Pancreas (tissue), 10 donors: ENCODE measurements around the gene FOSL1. TPM values are rescaled to one million over a fixed set of nuclear protein-coding genes. Genes with fewer than 3 reads are reported as not detected.

Source experiments
- ATAC-seq, 4 donors: fragments of 200-7000 bp; cut with Tn5 transposase; one replicate each; pipeline versions ENCODE4 v1.8.0 to v1.9.1; 2020; ENCODE audit warnings: mild to moderate bottlenecking in 4 of 4, moderate library complexity in 4 of 4
- DNase-seq, 6 donors: peaks; one replicate each; pipeline ENCODE4 v3.0.0-alpha.2; 2020
- FAIRE-seq: peaks from 2 replicates; lab custom pipeline; 2012; peaks lifted over from hg19 to GRCh38; lab: Jason Lieb, UNC
- H3K27ac ChIP-seq, 4 donors: fragments of 200-600 bp; sonication (generic); 1 replicate in 3 of 4; 2 replicates in 1 of 4; pipeline versions ENCODE4 v1.5.0 to v1.8.0; 2020
- H3K27me3 ChIP-seq, 4 donors: fragments of 200-600 bp; one replicate each; pipeline ENCODE4 v1.8.0; 2021
- H3K36me3 ChIP-seq, 3 donors: fragments of 200-600 bp; sonication (generic) in 1 of 3; one replicate each; pipeline versions ENCODE4 v1.5.0 to v1.8.0; 2020 to 2021
- H3K4me1 ChIP-seq, 3 donors: fragments of 200-600 bp; one replicate each; pipeline ENCODE4 v1.8.0; 2021
- H3K4me3 ChIP-seq, 4 donors: fragments of 200-600 bp; sonication (generic) in 2 of 4; one replicate each; pipeline versions ENCODE4 v1.5.0 to v1.8.0; 2020 to 2021
- H3K9me3 ChIP-seq, 4 donors: fragments of 200-600 bp; one replicate each; pipeline ENCODE4 v1.8.0; 2021
- WGBS, 2 donors: extraction: QIAGEN DNeasy Blood & Tissue Kit; methylation state at CpG; one replicate each; pipeline ENCODE4 v1.1.7; 2013; 5-methylcytosine and 5-hydroxymethylcytosine counted together
- intact Hi-C, 3 donors: fragments of 100-400 bp; cut with DNase I; formaldehyde crosslinking; loops; one replicate each; pipeline versions ENCODE4 v1.11.1 to v1.14.2; 2022
- polyA plus RNA-seq, 2 donors: library from polyadenylated mRNA; stranded (reverse); fragments of 200-250 nt; gene quantifications; one replicate each; pipeline ENCODE4 v1.2.3, GENCODE V29; 2013
- total RNA-seq, 6 donors: library from RNA; stranded (reverse); fragmentation: NEBNext Ultra II Directional in 4 of 6; extraction: Animal tissue kit (Norgen Biotek cat#: 25700) in 4 of 6; gene quantifications; one replicate each; pipeline versions ENCODE4 v1.2.1 to v1.2.4, GENCODE V29; 2021 to 2023
- TF ChIP-seq, protein P1 (sequence below), 4 donors: fragments of 200-600 bp; sonication (generic) in 3 of 4; IDR thresholded peaks; one replicate each; pipeline versions ENCODE4 v1.5.0 to v1.8.0; 2021; ENCODE audit warnings: antibody characterized with exemption in 4 of 4
- donor health status: healthy with polysubstance abuse.
- donor health status: DM: no; HTN: no; CAD: no; lungs with moderate emphysema.
- donor health status: DM: no; HTN: no; CAD: no.
- donor health status: control.
- donor health status: control.
- donor health status: Bipolar disorder and iron deficiency.
- donor health status: DM: yes; HTN: yes; CAD: no.
- donor health status: DM: no; HTN: no; CAD: no.
- donor health status: DM: no; HTN: no; CAD: no.
- donor health status: DM: yes; HTN: yes; CAD: no.

FOSL1 gene
- total and polyA plus RNA-seq, 8 donors: 0.19 to 4.3 (median 0.69) TPM

DNA sequence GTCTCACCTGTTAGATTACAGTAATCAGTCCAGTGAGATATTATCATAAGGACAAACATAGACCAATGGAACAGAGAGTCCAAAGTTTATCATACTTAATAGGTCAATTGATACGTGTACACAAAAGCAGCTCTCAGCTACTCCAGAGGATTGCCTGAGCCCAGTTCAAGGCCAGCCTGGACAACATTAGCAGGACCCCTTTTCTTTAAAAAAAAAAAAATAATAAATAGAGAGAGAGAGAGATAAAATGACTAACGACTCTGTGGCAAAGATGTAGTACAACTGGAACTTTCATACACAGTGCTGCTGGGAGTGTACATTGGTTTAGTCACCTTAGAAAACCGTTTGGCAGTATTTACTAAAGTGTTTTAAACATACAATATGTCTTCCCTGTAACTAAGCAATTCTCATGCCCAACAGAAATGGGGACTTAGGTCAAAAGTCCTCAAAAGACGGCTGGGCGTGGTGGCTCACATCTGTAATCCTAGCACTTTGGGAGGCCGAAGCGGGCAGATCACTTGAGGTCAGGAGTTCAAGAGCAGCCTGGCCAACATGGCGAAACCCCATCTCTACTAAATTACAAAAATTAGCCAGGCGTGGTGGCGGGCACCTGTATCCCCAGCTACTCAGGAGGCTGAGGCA lies 55.8 kb downstream of the FOSL1 start:
- 71 to 77% methylated on average over 10 of the region's 10 CpGs for WGBS, 2 donors
- intact Hi-C loops: no loop called here
- DNase-seq: no peak

DNA sequence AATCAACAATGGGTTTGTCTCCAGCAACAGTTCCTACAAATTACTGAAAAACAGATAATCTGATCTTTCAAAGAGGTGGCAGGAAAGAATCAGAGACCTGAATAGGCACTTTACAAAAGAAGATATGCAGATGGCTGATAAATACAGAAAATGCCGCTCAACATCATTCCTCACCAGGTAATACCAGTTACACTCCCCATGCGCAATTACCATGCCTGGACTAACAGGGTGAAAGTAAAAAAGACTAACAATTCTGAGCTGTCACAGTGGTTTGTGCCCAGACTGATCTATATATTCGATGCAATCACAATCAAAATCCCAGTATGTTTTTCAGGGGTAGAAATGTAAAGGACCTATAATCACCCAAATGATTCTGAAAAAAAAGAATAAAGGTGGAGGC lies 56.4 kb downstream of the FOSL1 start:
- no peaks in the 10 kb centered on the region for H3K36me3 ChIP-seq
- FAIRE-seq (no peak), ATAC-seq (no peak), DNase-seq (no peak)
- H3K9me3 ChIP-seq: no peaks in the 10 kb centered on the region
- TF ChIP-seq, protein P1, sequence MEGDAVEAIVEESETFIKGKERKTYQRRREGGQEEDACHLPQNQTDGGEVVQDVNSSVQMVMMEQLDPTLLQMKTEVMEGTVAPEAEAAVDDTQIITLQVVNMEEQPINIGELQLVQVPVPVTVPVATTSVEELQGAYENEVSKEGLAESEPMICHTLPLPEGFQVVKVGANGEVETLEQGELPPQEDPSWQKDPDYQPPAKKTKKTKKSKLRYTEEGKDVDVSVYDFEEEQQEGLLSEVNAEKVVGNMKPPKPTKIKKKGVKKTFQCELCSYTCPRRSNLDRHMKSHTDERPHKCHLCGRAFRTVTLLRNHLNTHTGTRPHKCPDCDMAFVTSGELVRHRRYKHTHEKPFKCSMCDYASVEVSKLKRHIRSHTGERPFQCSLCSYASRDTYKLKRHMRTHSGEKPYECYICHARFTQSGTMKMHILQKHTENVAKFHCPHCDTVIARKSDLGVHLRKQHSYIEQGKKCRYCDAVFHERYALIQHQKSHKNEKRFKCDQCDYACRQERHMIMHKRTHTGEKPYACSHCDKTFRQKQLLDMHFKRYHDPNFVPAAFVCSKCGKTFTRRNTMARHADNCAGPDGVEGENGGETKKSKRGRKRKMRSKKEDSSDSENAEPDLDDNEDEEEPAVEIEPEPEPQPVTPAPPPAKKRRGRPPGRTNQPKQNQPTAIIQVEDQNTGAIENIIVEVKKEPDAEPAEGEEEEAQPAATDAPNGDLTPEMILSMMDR (IDR thresholded peaks at IDR 0.05): no peak
- no peak overlapping the region for H3K4me3 ChIP-seq
- no peak overlapping the region for H3K27ac ChIP-seq
- intact Hi-C loops: no loop called here
- no peaks in the 10 kb centered on the region for H3K4me1 ChIP-seq
- WGBS, 2 donors: 71 to 76% methylated on average over 3 of the region's 3 CpGs
- H3K27me3 ChIP-seq: no peaks in the 10 kb centered on the region

More for the DNA sequence above, 55.8 kb downstream of the FOSL1 start:
- Histone ChIP-seq H3K9me3 (no peaks in the 10 kb centered on the region), H3K4me3 (no peak overlapping the region), H3K27ac (no peak overlapping the region), H3K36me3 (no peaks in the 10 kb centered on the region), H3K27me3 (no peaks in the 10 kb centered on the region), H3K4me1 (no peaks in the 10 kb centered on the region)
- no peak for FAIRE-seq
- peak in 1 of 4 donors; percentile 25 for ATAC-seq
- TF ChIP-seq, protein P1 (IDR thresholded peaks at IDR 0.05): no peak

DNA sequence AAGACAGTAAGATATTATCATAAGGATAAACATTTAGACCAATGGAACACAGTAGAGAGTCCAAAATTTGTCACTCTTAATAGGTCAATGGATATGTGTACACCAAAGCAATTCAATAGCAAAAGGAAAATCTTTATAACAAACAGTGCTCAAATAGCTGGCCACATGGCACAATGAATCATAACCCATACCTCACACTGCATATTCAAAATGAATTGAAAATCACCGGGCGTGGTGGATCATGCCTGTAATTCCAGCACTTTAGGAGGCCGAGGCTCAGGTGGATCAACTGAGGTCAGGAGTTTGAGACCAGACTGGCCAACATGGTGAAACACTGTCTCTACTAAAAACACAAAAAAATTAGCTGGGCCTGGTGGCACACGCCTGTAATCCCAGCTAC lies 58.0 kb downstream of the FOSL1 start:
- no peak for DNase-seq

More for the DNA sequence above, 58.0 kb downstream of the FOSL1 start:
- H3K4me1 ChIP-seq: no peaks in the 10 kb centered on the region
- TF ChIP-seq, protein P1 (IDR thresholded peaks at IDR 0.05): no peak
- ATAC-seq (no peak), FAIRE-seq (no peak)
- no peak overlapping the region for H3K4me3 ChIP-seq
- intact Hi-C loops: no loop called here
- H3K27me3 ChIP-seq: no peaks in the 10 kb centered on the region
- no peak overlapping the region for H3K27ac ChIP-seq
- WGBS, 2 donors: 91 to 92% methylated on average over 4 of the region's 4 CpGs
- no peaks in the 10 kb centered on the region for H3K9me3 ChIP-seq
- no peaks in the 10 kb centered on the region for H3K36me3 ChIP-seq

Other genes with a start within 250 kb of the FOSL1 start
- gene RELA, start 237.5 kb downstream of the FOSL1 start, total RNA-seq: 10 to 100 TPM; 29.8 to 42.2 (median 34.6) TPM
- gene RELA, start 237.5 kb downstream of the FOSL1 start, polyA plus RNA-seq: 10 to 100 TPM; 37.3 to 46.6 TPM
- gene KAT5, start 188.1 kb downstream of the FOSL1 start, total RNA-seq: 10 to 100 TPM; 26.5 to 39.8 (median 35.0) TPM
- gene KAT5, start 188.1 kb downstream of the FOSL1 start, polyA plus RNA-seq: 10 to 100 TPM; 79.6 to 99.6 TPM
- 10 to 100 TPM; 16.1 to 29.3 (median 20.4) TPM for gene RNASEH2C, start 179.6 kb downstream of the FOSL1 start, total RNA-seq
- gene RNASEH2C, start 179.6 kb downstream of the FOSL1 start, polyA plus RNA-seq: 10 to 100 TPM; 37.1 to 49.3 TPM
- gene AP5B1, start 119.4 kb downstream of the FOSL1 start, total RNA-seq: 10 to 100 TPM; 10.2 to 12.7 (median 11.5) TPM
- 10 to 100 TPM in 1 of 2 donors, 1 to 10 TPM in 1; 4.2 to 10.4 TPM for gene AP5B1, start 119.4 kb downstream of the FOSL1 start, polyA plus RNA-seq
- gene OVOL1, start 113.3 kb downstream of the FOSL1 start, total RNA-seq: 1 to 10 TPM; 1.1 to 5.6 (median 1.8) TPM
- gene OVOL1, start 113.3 kb downstream of the FOSL1 start, polyA plus RNA-seq: 1 to 10 TPM; 1.9 TPM
- under 1 TPM in 4 of 6 donors, not detected in 2; 0.12 to 0.75 (median 0.43) TPM for gene SNX32, start 66.4 kb downstream of the FOSL1 start, total RNA-seq
- under 1 TPM; 0.23 to 0.30 TPM for gene SNX32, start 66.4 kb downstream of the FOSL1 start, polyA plus RNA-seq
- 100 to 1,000 TPM in 4 of 6 donors, 10 to 100 TPM in 2; 87.8 to 311 (median 148) TPM for gene CFL1, start 42.2 kb downstream of the FOSL1 start, total RNA-seq
- gene CFL1, start 42.2 kb downstream of the FOSL1 start, polyA plus RNA-seq: 100 to 1,000 TPM; 164 to 231 TPM
- gene MUS81, start 40.0 kb downstream of the FOSL1 start, total RNA-seq: 10 to 100 TPM; 12.7 to 29.5 (median 18.0) TPM
- 10 to 100 TPM; 60.7 to 62.6 TPM for gene MUS81, start 40.0 kb downstream of the FOSL1 start, polyA plus RNA-seq
- gene EFEMP2, start 27.6 kb downstream of the FOSL1 start, total RNA-seq: 10 to 100 TPM; 11.3 to 40.6 (median 14.9) TPM
- gene EFEMP2, start 27.6 kb downstream of the FOSL1 start, polyA plus RNA-seq: 10 to 100 TPM; 38.3 to 51.0 TPM
- gene CTSW, start 20.6 kb downstream of the FOSL1 start, total RNA-seq: under 1 TPM in 5 of 6 donors, not detected in 1; 0.14 to 0.72 (median 0.46) TPM
- under 1 TPM; 0.31 to 0.65 TPM for gene CTSW, start 20.6 kb downstream of the FOSL1 start, polyA plus RNA-seq
- gene FIBP, start 11.9 kb downstream of the FOSL1 start, total RNA-seq: 10 to 100 TPM; 18.0 to 28.5 (median 22.7) TPM
- gene FIBP, start 11.9 kb downstream of the FOSL1 start, polyA plus RNA-seq: 10 to 100 TPM; 35.0 to 56.2 TPM
- gene CCDC85B, start 9.7 kb downstream of the FOSL1 start, total RNA-seq: 10 to 100 TPM in 3 of 6 donors, 1 to 10 TPM in 3; 7.7 to 18.9 (median 10.1) TPM
- gene CCDC85B, start 9.7 kb downstream of the FOSL1 start, polyA plus RNA-seq: 10 to 100 TPM; 13.8 to 22.4 TPM
- 10 to 100 TPM; 10.2 to 19.4 (median 13.4) TPM for gene C11orf68, start 18.7 kb upstream of the FOSL1 start, total RNA-seq
- 10 to 100 TPM; 14.3 to 20.8 TPM for gene C11orf68, start 18.7 kb upstream of the FOSL1 start, polyA plus RNA-seq
- 10 to 100 TPM; 20.4 to 31.7 (median 25.1) TPM for gene DRAP1, start 19.0 kb upstream of the FOSL1 start, total RNA-seq
- 10 to 100 TPM; 58.5 to 58.8 TPM for gene DRAP1, start 19.0 kb upstream of the FOSL1 start, polyA plus RNA-seq
- under 1 TPM in 1 of 6 donors, not detected in 5; 0.19 TPM for gene TSGA10IP, start 45.1 kb upstream of the FOSL1 start, total RNA-seq
- not detected for gene TSGA10IP, start 45.1 kb upstream of the FOSL1 start, polyA plus RNA-seq
- 10 to 100 TPM; 19.2 to 28.2 (median 22.0) TPM for gene SART1, start 61.3 kb upstream of the FOSL1 start, total RNA-seq
- gene SART1, start 61.3 kb upstream of the FOSL1 start, polyA plus RNA-seq: 10 to 100 TPM; 73.9 to 98.5 TPM
- 10 to 100 TPM in 5 of 6 donors, 1 to 10 TPM in 1; 9.5 to 16.0 (median 12.2) TPM for gene EIF1AD, start 101.8 kb upstream of the FOSL1 start, total RNA-seq
- gene EIF1AD, start 101.8 kb upstream of the FOSL1 start, polyA plus RNA-seq: 10 to 100 TPM; 11.6 to 14.0 TPM
- 10 to 100 TPM; 47.5 to 99.0 (median 77.4) TPM for gene BANF1, start 102.1 kb upstream of the FOSL1 start, total RNA-seq
- 100 to 1,000 TPM; 107 to 146 TPM for gene BANF1, start 102.1 kb upstream of the FOSL1 start, polyA plus RNA-seq
- under 1 TPM in 3 of 6 donors, not detected in 3; 0.22 to 0.94 (median 0.64) TPM for gene CST6, start 111.6 kb upstream of the FOSL1 start, total RNA-seq
- under 1 TPM in 1 of 2 donors, not detected in 1; 0.80 TPM for gene CST6, start 111.6 kb upstream of the FOSL1 start, polyA plus RNA-seq
- under 1 TPM in 2 of 6 donors, not detected in 4; 0.06 to 0.41 TPM for gene CATSPER1, start 126.1 kb upstream of the FOSL1 start, total RNA-seq
- under 1 TPM; 0.27 to 0.38 TPM for gene CATSPER1, start 126.1 kb upstream of the FOSL1 start, polyA plus RNA-seq
- under 1 TPM in 5 of 6 donors, not detected in 1; 0.20 to 0.83 (median 0.43) TPM for gene GAL3ST3, start 148.8 kb upstream of the FOSL1 start, total RNA-seq
- gene GAL3ST3, start 148.8 kb upstream of the FOSL1 start, polyA plus RNA-seq: 1 to 10 TPM in 1 of 2 donors, under 1 TPM in 1; 0.27 to 1.8 TPM
- 100 to 1,000 TPM in 1 of 6 donors, 10 to 100 TPM in 5; 64.4 to 118 (median 83.3) TPM for gene SF3B2, start 152.0 kb upstream of the FOSL1 start, total RNA-seq
- gene SF3B2, start 152.0 kb upstream of the FOSL1 start, polyA plus RNA-seq: 10 to 100 TPM; 75.8 to 99.0 TPM
- gene PACS1, start 169.9 kb upstream of the FOSL1 start, total RNA-seq: 10 to 100 TPM; 19.6 to 61.0 (median 28.8) TPM
- 10 to 100 TPM; 16.9 to 27.1 TPM for gene PACS1, start 169.9 kb upstream of the FOSL1 start, polyA plus RNA-seq